Rectal smooth muscle tissue (tissue), 1 donor: Measurements from ENCODE around the gene ADAMTS5.

ENCODE experiments used
- H3K27ac ChIP-seq: one replicate; pipeline ENCODE4 v1.7.0; 2013; ENCODE audit warnings: low read depth, low read length, inconsistent platforms
- H3K27me3 ChIP-seq: one replicate; pipeline ENCODE4 v1.7.0; 2013; ENCODE audit warnings: low read length; ENCODE audit not compliant: control insufficient read depth, insufficient read depth
- H3K36me3 ChIP-seq: one replicate; pipeline ENCODE4 v1.7.0; 2013; ENCODE audit warnings: low read length; ENCODE audit not compliant: control insufficient read depth, insufficient read depth
- H3K4me1 ChIP-seq: one replicate; pipeline ENCODE4 v1.7.0; 2013; ENCODE audit warnings: low read length; ENCODE audit not compliant: control insufficient read depth, insufficient read depth
- H3K4me3 ChIP-seq: one replicate; pipeline ENCODE4 v1.7.0; 2013; ENCODE audit warnings: low read length
- H3K9ac ChIP-seq: one replicate; pipeline ENCODE4 v1.7.0; 2013; ENCODE audit warnings: low read length

ADAMTS5 gene

DNA sequence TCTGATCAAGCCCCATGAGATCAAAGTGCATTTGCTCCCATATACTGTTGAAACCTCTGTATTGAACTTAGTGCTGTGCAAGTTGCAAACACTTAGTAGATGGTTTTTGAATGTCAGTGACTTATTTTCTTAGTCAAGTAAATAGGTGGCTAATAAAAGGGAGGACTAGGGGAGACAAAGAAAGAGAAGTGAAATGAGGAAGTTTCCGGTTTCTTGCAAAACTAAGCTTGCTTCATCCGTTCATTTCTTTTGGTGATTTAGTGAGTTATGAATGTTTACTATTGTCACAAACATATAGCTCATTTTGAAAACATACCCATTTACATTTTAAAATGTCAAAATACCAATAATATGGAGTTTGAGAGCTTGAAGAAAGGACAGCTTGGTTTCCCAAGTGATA lies 23.0 kb downstream of the ADAMTS5 start:
- H3K4me1 ChIP-seq, result no peaks in the 10 kb centered on the region
- no peak overlapping the region for H3K9ac ChIP-seq
- no peaks in the 10 kb centered on the region for H3K27me3 ChIP-seq
- no peaks in the 10 kb centered on the region for H3K36me3 ChIP-seq
- no peak overlapping the region for H3K27ac ChIP-seq
- no peak overlapping the region for H3K4me3 ChIP-seq

DNA sequence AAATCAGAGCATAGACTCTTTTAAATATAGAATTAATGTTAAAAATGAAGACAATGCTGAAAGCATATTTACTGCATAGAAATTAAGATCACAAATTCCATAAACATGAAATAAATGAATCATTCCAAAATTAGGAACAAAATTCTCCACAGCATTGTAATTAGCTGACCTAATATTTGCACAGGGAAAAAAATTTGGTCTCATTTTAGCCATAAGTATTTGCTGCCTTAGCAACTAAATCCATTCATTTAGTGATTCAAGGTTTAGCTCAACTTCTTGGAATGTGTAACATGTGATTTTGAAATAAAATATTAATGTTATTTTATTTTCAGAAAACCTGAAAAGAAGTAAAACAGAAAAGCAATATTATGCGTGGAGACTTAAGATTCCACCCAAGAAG lies 25.5 kb downstream of the ADAMTS5 start:
- no peaks in the 10 kb centered on the region for H3K4me1 ChIP-seq
- H3K27ac ChIP-seq, result no peak overlapping the region

DNA sequence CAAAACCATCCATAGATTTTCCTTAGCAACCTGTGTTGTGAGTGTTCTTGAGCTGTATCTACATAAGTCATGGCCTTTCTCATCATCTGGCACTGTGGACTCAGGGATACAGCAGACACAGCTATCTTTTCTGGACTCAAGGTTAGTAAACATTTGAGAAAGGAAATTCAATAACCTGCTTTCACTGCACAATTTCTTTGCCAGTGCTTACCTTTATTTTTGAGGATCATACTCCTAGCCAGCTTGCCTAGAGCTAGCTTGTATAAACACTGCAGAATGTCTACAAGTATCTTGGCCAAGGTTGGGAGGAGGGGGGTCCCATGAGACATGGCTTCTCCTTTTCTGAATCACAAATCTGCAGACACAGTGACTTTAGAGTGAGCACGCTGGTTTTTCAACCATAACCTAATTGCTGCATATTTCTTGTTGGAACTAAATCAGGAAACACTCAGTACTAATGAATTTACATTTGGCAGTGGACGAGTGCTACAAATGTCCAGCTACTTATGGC lies 27.2 kb downstream of the ADAMTS5 start:
- H3K27ac ChIP-seq, result no peak overlapping the region
- no peaks in the 10 kb centered on the region for H3K27me3 ChIP-seq
- no peak overlapping the region for H3K9ac ChIP-seq
- no peak overlapping the region for H3K4me3 ChIP-seq
- H3K36me3 ChIP-seq, result no peaks in the 10 kb centered on the region
- no peaks in the 10 kb centered on the region for H3K4me1 ChIP-seq

More for the DNA sequence above, 25.5 kb downstream of the ADAMTS5 start:
- Histone ChIP-seq H3K4me3 (no peak overlapping the region), H3K27me3 (no peaks in the 10 kb centered on the region), H3K36me3 (no peaks in the 10 kb centered on the region), H3K9ac (no peak overlapping the region)

DNA sequence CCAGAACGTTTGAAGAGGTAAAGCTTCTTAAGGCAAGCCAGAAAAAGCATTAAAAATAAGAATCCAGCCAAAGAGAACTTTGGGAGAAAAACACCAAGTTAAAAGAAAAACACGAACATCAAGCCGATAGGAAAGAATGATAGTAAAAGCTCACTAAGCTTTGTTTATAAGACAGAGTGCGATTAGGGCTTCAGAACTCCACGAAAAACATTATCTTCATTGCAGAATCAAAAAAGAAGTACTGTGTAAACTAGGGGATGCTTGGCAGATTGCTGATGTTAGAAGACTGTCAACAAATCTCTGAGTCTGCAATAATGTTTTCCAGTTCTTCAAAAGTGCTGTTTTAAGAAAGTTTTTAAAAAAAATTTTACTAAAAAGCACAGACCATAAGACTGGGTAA lies 30.2 kb downstream of the ADAMTS5 start:
- no peak overlapping the region for H3K9ac ChIP-seq
- H3K4me3 ChIP-seq, result no peak overlapping the region
- H3K27ac ChIP-seq, result no peak overlapping the region
- no peaks in the 10 kb centered on the region for H3K4me1 ChIP-seq
- H3K27me3 ChIP-seq, result no peaks in the 10 kb centered on the region
- H3K36me3 ChIP-seq, result no peaks in the 10 kb centered on the region

DNA sequence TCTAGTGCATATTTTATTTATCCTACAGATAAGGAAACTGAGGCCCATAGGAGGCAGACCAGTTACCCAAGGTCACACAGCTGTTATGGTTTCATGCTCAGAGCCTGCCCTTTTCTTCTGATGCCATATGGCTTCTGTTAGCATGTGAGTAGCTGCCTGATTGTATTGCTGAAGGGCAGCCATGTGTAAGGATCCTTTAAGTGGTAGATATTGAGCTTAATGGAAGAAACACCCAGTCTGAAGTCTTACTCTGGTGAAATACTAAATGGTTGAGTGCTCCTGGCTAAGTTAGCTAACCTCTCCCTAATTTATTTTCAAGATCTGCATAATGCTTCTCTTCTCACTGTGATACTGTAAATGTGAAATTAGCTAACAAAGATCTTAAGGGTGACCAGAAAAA lies 30.9 kb downstream of the ADAMTS5 start:
- no peak overlapping the region for H3K4me3 ChIP-seq
- H3K9ac ChIP-seq, result no peak overlapping the region
- H3K4me1 ChIP-seq, result no peaks in the 10 kb centered on the region
- no peaks in the 10 kb centered on the region for H3K27me3 ChIP-seq
- H3K36me3 ChIP-seq, result no peaks in the 10 kb centered on the region
- H3K27ac ChIP-seq, result no peak overlapping the region

DNA sequence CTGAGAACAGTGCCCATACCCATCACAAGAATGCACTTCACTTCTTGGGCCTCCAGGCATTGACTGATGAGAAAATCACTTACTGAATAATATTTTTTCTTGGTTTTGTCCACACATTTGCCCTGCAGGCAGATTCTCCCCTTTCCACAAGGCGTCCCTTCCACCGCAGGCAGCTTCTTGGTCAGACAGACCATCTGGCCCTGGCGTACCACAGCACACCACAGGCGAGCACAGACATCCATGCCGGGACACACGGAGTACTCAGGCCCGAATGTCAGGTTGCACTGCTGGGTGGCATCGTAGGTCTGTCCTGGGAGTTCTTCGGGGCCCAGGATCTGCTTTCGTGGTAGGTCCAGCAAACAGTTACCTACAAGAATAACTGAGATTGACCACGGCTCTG lies 32.5 kb downstream of the ADAMTS5 start:
- H3K27ac ChIP-seq, result no peak overlapping the region

DNA sequence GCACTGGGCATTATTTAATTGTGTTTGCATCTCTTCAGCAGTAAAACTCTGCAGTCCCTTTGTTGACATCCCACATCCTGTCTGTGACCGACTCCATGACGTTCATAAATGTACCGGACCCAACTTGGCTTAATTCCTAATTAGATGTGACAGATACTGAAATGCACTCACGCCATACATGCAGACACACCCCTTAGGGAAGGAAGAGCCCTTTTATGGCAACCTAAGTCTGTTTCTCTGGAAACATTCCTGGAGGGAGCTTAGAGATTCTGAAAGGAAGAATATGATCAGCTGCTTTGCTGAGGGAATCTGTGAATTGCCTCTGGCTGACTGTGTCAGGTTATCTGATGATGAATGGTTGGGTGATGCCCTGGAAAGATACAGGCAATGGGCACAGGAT lies 33.4 kb downstream of the ADAMTS5 start:
- no peaks in the 10 kb centered on the region for H3K4me1 ChIP-seq
- H3K27me3 ChIP-seq, result no peaks in the 10 kb centered on the region
- no peak overlapping the region for H3K27ac ChIP-seq
- H3K4me3 ChIP-seq, result no peak overlapping the region
- H3K36me3 ChIP-seq, result no peaks in the 10 kb centered on the region
- H3K9ac ChIP-seq, result no peak overlapping the region

More for the DNA sequence above, 32.5 kb downstream of the ADAMTS5 start:
- Histone ChIP-seq H3K9ac (no peak overlapping the region), H3K36me3 (no peaks in the 10 kb centered on the region), H3K4me1 (no peaks in the 10 kb centered on the region), H3K4me3 (no peak overlapping the region), H3K27me3 (no peaks in the 10 kb centered on the region)

DNA sequence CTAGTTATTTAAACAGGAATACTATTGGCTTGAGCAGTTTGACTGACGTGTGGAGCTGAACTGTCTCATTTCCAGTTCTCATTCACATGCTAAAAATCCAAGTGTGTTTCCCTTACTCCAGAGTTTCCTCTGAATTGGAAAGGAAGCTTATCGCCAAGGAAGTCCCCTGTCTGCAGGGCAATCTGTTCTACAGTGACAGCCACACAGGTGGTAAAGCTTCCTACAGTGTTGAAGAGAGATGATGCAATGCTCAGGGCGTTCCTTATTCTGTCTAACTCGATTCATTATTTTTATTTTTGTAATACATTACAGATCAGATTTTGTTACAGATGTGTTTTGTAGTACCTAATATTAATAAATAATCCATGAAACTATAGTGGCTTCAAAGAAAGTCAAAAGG lies 41.3 kb downstream of the ADAMTS5 start:
- no peaks in the 10 kb centered on the region for H3K36me3 ChIP-seq
- no peaks in the 10 kb centered on the region for H3K4me1 ChIP-seq
- no peaks in the 10 kb centered on the region for H3K27me3 ChIP-seq
- H3K27ac ChIP-seq, result no peak overlapping the region
- no peak overlapping the region for H3K9ac ChIP-seq
- H3K4me3 ChIP-seq, result no peak overlapping the region

DNA sequence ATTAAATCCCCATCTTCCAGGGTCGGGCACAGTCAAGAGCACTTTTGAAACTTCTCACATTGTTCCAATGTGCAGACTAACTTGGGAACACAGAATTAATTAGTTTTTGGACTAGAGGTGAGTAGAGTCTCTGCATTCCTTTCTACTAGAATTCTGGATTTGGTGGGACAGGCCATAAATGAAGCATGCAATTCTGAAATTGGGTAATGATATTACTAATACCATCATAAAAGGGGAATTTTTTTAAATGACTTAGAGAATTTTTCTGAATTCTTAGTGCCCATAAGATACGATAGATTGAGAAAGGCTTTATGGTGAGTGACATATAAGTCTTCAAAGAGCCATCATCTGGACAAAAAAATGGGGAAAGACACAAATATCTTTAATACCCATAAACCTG lies 41.8 kb downstream of the ADAMTS5 start:
- H3K36me3 ChIP-seq, result no peaks in the 10 kb centered on the region
- H3K9ac ChIP-seq, result no peak overlapping the region
- no peaks in the 10 kb centered on the region for H3K4me1 ChIP-seq
- H3K27me3 ChIP-seq, result no peaks in the 10 kb centered on the region
- no peak overlapping the region for H3K4me3 ChIP-seq
- no peak overlapping the region for H3K27ac ChIP-seq

DNA sequence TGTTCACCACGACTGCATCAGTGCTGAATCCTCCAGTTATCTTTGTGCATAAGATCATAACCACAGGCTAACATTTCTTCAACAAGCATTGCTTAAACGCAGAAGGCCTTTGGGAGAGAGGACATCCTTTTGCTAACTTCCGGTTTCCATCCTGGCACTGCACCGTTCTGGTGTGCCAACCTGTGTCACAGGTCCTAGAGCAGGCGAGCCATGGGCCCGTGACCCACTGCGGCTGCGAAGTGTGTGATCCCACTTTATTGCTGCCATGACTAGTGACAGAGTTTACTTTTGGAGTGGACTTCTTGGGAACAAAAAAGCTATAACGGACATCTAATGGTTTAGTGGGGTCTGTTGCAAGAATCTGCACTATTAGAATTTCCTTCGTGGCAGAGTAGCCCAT lies 42.9 kb downstream of the ADAMTS5 start:
- Histone ChIP-seq H3K4me1 (no peaks in the 10 kb centered on the region), H3K9ac (no peak overlapping the region), H3K36me3 (no peaks in the 10 kb centered on the region), H3K27ac (no peak overlapping the region), H3K4me3 (no peak overlapping the region), H3K27me3 (no peaks in the 10 kb centered on the region)

DNA sequence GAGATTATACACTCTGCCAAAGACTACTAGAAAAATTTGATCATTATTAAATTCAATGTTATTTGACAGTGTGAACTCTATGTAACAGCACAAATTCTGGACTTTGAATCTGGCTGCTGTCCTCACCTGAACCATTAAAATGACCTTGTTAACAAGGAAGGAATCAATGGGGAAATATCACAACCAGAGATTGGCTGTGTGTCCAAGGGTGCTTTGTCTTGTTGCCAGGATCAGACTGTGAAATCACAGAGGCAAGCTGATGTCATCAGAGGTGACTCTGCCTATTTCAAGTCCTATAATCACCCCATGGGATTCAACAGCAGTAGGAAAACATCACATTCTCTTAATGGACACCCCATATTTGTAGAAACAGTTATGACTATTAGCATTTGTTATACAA lies 46.8 kb downstream of the ADAMTS5 start:
- Histone ChIP-seq H3K27ac (no peak overlapping the region), H3K36me3 (no peaks in the 10 kb centered on the region), H3K9ac (no peak overlapping the region), H3K4me1 (no peaks in the 10 kb centered on the region), H3K27me3 (no peaks in the 10 kb centered on the region), H3K4me3 (no peak overlapping the region)

DNA sequence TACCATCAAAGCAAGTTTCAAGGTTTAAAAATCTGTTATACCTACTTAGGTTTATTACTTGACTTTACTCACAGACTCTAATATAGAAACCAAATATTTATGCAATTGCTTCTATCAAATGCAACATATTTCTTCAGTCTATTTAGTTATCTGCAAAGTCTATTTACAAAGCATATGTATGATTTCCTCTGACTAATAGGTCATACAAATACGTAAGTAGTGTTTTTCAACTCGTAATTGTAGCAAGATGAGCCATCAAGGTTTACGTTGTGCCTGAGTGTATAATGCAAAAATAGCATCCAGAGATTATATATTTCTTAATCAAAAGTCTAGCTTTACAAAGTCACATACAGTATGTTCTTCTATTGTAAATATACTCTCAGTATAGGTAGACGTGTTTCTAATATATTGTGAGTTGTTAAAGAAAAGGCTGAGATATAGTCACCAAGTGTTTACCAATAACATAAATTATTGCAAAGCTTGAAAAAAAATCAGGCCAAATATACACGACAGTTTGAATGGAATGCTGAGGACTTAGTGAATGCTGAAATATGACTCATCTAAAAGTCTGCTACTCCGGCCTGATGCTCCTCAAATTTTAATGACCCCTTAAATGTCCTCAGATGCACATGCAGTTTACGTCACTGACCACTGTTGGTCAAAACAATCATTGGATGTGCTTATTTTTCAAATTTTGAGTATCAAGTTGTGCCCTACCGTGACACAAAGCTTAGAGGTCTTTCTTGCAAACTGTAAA lies 48.4 kb downstream of the ADAMTS5 start:
- Histone ChIP-seq H3K4me1 (no peaks in the 10 kb centered on the region), H3K4me3 (no peak overlapping the region), H3K9ac (no peak overlapping the region), H3K27ac (no peak overlapping the region), H3K27me3 (no peaks in the 10 kb centered on the region), H3K36me3 (no peaks in the 10 kb centered on the region)

DNA sequence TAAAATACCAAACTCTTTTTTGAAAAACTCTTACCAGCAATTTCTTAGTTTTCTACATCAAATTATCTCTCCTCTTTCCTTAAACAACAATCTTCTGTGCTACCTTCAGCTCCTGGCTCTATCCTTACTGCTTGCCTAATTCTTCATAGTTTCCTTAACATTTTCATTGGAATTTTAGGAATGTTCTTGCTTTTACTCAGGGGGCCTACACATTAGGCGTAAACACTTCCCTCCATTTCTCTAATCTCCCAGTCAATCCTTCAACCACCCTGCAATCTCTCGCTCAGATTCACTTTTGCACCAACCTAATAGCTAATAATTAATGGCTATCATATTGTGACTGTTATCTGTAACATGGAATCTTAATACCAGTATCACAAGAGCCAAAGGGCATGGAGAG lies 50.1 kb downstream of the ADAMTS5 start:
- Histone ChIP-seq H3K27me3 (no peaks in the 10 kb centered on the region), H3K27ac (no peak overlapping the region), H3K4me1 (no peaks in the 10 kb centered on the region), H3K36me3 (no peaks in the 10 kb centered on the region), H3K4me3 (no peak overlapping the region), H3K9ac (no peak overlapping the region)
